GM23338 (cell line): ENCODE measurements around the gene URM1. TPM values are rescaled to one million over a fixed set of nuclear protein-coding genes. Genes with fewer than 3 reads are reported as not detected.

Experiments used
- ATAC-seq: fragments of 200-7000 bp; cut with Tn5 transposase; 3 replicates; pipeline ENCODE4 v1.9.1; 2020
- DNase-seq: peaks from one replicate; pipeline ENCODE4 v3.0.0-alpha.2; 2015; ENCODE audit warnings: low spot score
- H2AFZ ChIP-seq: fragments of 200-600 bp; sonication (generic); 2 replicates; pipeline ENCODE4 v1.8.0; 2016; ENCODE audit warnings: antibody characterized with exemption, mild to moderate bottlenecking, moderate library complexity
- H3F3A ChIP-seq: fragments of 200-600 bp; sonication (generic); replicated peaks from 2 replicates; pipeline ENCODE4 v1.8.0; 2017; ENCODE audit warnings: antibody characterized with exemption, mixed run types, low read depth
- H3K27ac ChIP-seq: fragments of 200-600 bp; sonication (generic); 2 replicates; pipeline ENCODE4 v1.6.1; 2016; ENCODE audit warnings: low read depth
- H3K27me3 ChIP-seq: fragments of 200-600 bp; sonication (generic); 2 replicates; pipeline ENCODE4 v1.8.0; 2016; ENCODE audit warnings: mild to moderate bottlenecking, mixed run types, moderate library complexity; ENCODE audit not compliant: insufficient read depth
- H3K36me3 ChIP-seq: fragments of 200-600 bp; sonication (generic); 2 replicates; pipeline ENCODE4 v1.8.0; 2016; ENCODE audit warnings: mild to moderate bottlenecking; ENCODE audit not compliant: insufficient read depth
- H3K4me1 ChIP-seq: fragments of 200-600 bp; sonication (generic); 2 replicates; pipeline ENCODE4 v1.8.0; 2016; ENCODE audit warnings: mild to moderate bottlenecking, moderate library complexity; ENCODE audit not compliant: insufficient read depth
- H3K4me2 ChIP-seq: fragments of 200-600 bp; sonication (generic); 2 replicates; pipeline ENCODE4 v1.7.1; 2017; ENCODE audit warnings: mixed run types
- H3K4me3 ChIP-seq: fragments of 200-600 bp; sonication (generic); 2 replicates; pipeline ENCODE4 v1.6.1; 2016; ENCODE audit warnings: mixed run types
- H3K79me2 ChIP-seq: fragments of 200-600 bp; sonication (generic); replicated peaks from 2 replicates; pipeline ENCODE4 v1.8.0; 2017; ENCODE audit warnings: mild to moderate bottlenecking; ENCODE audit not compliant: insufficient read depth
- H3K9me2 ChIP-seq: fragments of 200-600 bp; sonication (generic); 2 replicates; pipeline ENCODE4 v1.8.0; 2017; ENCODE audit not compliant: insufficient read depth
- H4K20me1 ChIP-seq: fragments of 200-600 bp; sonication (generic); replicated peaks from 2 replicates; pipeline ENCODE4 v1.8.0; 2017; ENCODE audit warnings: mild to moderate bottlenecking; ENCODE audit not compliant: insufficient read depth
- H3K27ac Mint-ChIP-seq: 2 replicates; pipeline ENCODE4 v1.8.0; 2020; ENCODE audit warnings: inconsistent platforms, mild to moderate bottlenecking, moderate library complexity, mixed read lengths
- H3K27me3 Mint-ChIP-seq: 3 replicates; pipeline ENCODE4 v1.8.0; 2022; ENCODE audit warnings: low read depth, mild to moderate bottlenecking, moderate library complexity, mixed read lengths, inconsistent platforms; ENCODE audit not compliant: insufficient read depth, poor library complexity
- H3K36me3 Mint-ChIP-seq: 3 replicates; pipeline ENCODE4 v1.8.0; 2021; ENCODE audit warnings: low read depth, mild to moderate bottlenecking, inconsistent platforms, moderate library complexity, mixed read lengths
- H3K4me1 Mint-ChIP-seq: 3 replicates; pipeline ENCODE4 v1.8.0; 2020; ENCODE audit warnings: mild to moderate bottlenecking, inconsistent platforms, mixed read lengths
- H3K4me3 Mint-ChIP-seq: 3 replicates; pipeline ENCODE4 v1.8.0; 2021; ENCODE audit warnings: moderate library complexity, mild to moderate bottlenecking, inconsistent platforms, mixed read lengths
- H3K9me3 Mint-ChIP-seq: 3 replicates; pipeline ENCODE4 v1.8.0; 2020; ENCODE audit warnings: moderate library complexity, mild to moderate bottlenecking, inconsistent platforms, mixed read lengths
- CREB1 ChIP-seq: fragments of 250-450 bp; sonication (Bioruptor Pico); IDR thresholded peaks from 2 replicates; pipeline ENCODE4 v1.5.0; 2020; ENCODE audit warnings: low read depth, mild to moderate bottlenecking, moderate library complexity
- JUNB ChIP-seq: IDR thresholded peaks from one replicate; pipeline ENCODE4 v1.6.1; 2016; ENCODE audit warnings: antibody characterized with exemption; ENCODE audit not compliant: unreplicated experiment
- polyA plus RNA-seq: library from polyadenylated mRNA; unstranded; fragments of >200 nt; fragmentation: Nextera tagmentation; extraction: Ambion mirVana; gene quantifications from 2 replicates; pipeline ENCODE4 v1.2.1, GENCODE V29; 2016
- total RNA-seq: library from RNA; depleted of rRNA; stranded (reverse); fragments of >200 nt; shearing (Covaris generic); gene quantifications from 2 replicates; pipeline ENCODE4 v1.2.3, GENCODE V29; 2014
- TF ChIP-seq, protein P1 (sequence below): IDR thresholded peaks from one replicate; pipeline ENCODE4 v1.6.1; 2018; ENCODE audit warnings: antibody characterized with exemption; ENCODE audit not compliant: unreplicated experiment
- TF ChIP-seq, protein P2 (sequence below): IDR thresholded peaks from 2 replicates; pipeline ENCODE4 v1.6.1; 2016; ENCODE audit warnings: antibody characterized with exemption
- TF ChIP-seq, protein P3 (sequence below), 2 experiments: fragments of 200-600 bp in 1 of 2; sonication (generic) in 1 of 2; conservative IDR thresholded peaks; 2 replicates each; pipeline versions ENCODE4 v1.5.1 to v1.6.1; 2016 to 2017; ENCODE audit warnings: antibody characterized with exemption in 2 of 2, low read depth in 2 of 2, mild to moderate bottlenecking in 2 of 2, moderate library complexity in 1 of 2
- TF ChIP-seq, protein P4 (sequence below): fragments of 250-450 bp; sonication (Bioruptor Pico); IDR thresholded peaks from 2 replicates; pipeline ENCODE4 v1.5.0; 2020; ENCODE audit warnings: mild to moderate bottlenecking, moderate library complexity

URM1 gene
- total and polyA plus RNA-seq, 2 experiments from 2014 or later: 28.6 to 47.8 TPM

DNA sequence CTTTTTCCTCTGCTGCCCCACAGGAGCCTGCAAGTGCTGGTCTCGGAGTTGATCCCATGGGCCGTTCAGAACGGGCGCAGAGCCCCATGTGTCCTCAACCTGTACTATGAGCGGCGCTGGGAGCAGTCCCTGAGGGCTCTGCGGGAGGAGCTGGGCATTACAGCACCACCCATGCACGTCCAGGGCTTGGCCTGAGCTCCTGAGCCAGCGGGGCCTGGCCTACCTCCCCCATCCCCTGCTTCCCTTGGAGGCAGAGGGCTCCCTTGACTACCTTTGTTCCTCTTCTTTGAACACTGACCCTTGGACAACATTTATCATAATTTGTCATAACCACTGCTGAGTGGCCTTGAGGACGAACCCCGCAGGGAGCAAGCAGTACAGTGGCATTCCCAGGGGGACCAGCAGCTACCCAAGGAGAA, 37.7 kb upstream of the URM1 start:
- Histone ChIP-seq H3K36me3 (no peaks in the 10 kb centered on the region), H3K27me3 (no peaks in the 10 kb centered on the region), H3K79me2 (no peaks in the 10 kb centered on the region), H3K4me1 (no peaks in the 10 kb centered on the region), H3K27ac (no peak overlapping the region), H3K4me3 (no peak overlapping the region), H3K4me2 (no peak overlapping the region), H3K9me2 (no peaks in the 10 kb centered on the region), H4K20me1 (no peaks in the 10 kb centered on the region), H3F3A (no peaks in the 10 kb centered on the region), H2AFZ (no peak overlapping the region)
- ATAC-seq (no peak), DNase-seq (no peak)
- H3K27ac Mint-ChIP-seq: no peak overlapping the region
- peaks cover 7% of the 10 kb centered on the region for H3K27me3 Mint-ChIP-seq
- H3K4me1 Mint-ChIP-seq: no peaks in the 10 kb centered on the region
- no peak overlapping the region for H3K4me3 Mint-ChIP-seq
- no peaks in the 10 kb centered on the region for H3K9me3 Mint-ChIP-seq
- H3K36me3 Mint-ChIP-seq: peaks cover 2% of the 10 kb centered on the region; the same call in 1 of the 3 replicates
- TF ChIP-seq, protein P1, sequence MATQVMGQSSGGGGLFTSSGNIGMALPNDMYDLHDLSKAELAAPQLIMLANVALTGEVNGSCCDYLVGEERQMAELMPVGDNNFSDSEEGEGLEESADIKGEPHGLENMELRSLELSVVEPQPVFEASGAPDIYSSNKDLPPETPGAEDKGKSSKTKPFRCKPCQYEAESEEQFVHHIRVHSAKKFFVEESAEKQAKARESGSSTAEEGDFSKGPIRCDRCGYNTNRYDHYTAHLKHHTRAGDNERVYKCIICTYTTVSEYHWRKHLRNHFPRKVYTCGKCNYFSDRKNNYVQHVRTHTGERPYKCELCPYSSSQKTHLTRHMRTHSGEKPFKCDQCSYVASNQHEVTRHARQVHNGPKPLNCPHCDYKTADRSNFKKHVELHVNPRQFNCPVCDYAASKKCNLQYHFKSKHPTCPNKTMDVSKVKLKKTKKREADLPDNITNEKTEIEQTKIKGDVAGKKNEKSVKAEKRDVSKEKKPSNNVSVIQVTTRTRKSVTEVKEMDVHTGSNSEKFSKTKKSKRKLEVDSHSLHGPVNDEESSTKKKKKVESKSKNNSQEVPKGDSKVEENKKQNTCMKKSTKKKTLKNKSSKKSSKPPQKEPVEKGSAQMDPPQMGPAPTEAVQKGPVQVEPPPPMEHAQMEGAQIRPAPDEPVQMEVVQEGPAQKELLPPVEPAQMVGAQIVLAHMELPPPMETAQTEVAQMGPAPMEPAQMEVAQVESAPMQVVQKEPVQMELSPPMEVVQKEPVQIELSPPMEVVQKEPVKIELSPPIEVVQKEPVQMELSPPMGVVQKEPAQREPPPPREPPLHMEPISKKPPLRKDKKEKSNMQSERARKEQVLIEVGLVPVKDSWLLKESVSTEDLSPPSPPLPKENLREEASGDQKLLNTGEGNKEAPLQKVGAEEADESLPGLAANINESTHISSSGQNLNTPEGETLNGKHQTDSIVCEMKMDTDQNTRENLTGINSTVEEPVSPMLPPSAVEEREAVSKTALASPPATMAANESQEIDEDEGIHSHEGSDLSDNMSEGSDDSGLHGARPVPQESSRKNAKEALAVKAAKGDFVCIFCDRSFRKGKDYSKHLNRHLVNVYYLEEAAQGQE: no peak
- TF ChIP-seq CREB1 (CRISPR knock-in tag) (no peak), JUNB (no peak)
- TF ChIP-seq, protein P2, sequence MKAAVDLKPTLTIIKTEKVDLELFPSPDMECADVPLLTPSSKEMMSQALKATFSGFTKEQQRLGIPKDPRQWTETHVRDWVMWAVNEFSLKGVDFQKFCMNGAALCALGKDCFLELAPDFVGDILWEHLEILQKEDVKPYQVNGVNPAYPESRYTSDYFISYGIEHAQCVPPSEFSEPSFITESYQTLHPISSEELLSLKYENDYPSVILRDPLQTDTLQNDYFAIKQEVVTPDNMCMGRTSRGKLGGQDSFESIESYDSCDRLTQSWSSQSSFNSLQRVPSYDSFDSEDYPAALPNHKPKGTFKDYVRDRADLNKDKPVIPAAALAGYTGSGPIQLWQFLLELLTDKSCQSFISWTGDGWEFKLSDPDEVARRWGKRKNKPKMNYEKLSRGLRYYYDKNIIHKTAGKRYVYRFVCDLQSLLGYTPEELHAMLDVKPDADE: no peak
- TF ChIP-seq, protein P3, sequence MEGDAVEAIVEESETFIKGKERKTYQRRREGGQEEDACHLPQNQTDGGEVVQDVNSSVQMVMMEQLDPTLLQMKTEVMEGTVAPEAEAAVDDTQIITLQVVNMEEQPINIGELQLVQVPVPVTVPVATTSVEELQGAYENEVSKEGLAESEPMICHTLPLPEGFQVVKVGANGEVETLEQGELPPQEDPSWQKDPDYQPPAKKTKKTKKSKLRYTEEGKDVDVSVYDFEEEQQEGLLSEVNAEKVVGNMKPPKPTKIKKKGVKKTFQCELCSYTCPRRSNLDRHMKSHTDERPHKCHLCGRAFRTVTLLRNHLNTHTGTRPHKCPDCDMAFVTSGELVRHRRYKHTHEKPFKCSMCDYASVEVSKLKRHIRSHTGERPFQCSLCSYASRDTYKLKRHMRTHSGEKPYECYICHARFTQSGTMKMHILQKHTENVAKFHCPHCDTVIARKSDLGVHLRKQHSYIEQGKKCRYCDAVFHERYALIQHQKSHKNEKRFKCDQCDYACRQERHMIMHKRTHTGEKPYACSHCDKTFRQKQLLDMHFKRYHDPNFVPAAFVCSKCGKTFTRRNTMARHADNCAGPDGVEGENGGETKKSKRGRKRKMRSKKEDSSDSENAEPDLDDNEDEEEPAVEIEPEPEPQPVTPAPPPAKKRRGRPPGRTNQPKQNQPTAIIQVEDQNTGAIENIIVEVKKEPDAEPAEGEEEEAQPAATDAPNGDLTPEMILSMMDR (conservative IDR thresholded peaks at IDR 0.05; ENCODE audit: low read depth in 2 of 2): no peak
- TF ChIP-seq, protein P4, sequence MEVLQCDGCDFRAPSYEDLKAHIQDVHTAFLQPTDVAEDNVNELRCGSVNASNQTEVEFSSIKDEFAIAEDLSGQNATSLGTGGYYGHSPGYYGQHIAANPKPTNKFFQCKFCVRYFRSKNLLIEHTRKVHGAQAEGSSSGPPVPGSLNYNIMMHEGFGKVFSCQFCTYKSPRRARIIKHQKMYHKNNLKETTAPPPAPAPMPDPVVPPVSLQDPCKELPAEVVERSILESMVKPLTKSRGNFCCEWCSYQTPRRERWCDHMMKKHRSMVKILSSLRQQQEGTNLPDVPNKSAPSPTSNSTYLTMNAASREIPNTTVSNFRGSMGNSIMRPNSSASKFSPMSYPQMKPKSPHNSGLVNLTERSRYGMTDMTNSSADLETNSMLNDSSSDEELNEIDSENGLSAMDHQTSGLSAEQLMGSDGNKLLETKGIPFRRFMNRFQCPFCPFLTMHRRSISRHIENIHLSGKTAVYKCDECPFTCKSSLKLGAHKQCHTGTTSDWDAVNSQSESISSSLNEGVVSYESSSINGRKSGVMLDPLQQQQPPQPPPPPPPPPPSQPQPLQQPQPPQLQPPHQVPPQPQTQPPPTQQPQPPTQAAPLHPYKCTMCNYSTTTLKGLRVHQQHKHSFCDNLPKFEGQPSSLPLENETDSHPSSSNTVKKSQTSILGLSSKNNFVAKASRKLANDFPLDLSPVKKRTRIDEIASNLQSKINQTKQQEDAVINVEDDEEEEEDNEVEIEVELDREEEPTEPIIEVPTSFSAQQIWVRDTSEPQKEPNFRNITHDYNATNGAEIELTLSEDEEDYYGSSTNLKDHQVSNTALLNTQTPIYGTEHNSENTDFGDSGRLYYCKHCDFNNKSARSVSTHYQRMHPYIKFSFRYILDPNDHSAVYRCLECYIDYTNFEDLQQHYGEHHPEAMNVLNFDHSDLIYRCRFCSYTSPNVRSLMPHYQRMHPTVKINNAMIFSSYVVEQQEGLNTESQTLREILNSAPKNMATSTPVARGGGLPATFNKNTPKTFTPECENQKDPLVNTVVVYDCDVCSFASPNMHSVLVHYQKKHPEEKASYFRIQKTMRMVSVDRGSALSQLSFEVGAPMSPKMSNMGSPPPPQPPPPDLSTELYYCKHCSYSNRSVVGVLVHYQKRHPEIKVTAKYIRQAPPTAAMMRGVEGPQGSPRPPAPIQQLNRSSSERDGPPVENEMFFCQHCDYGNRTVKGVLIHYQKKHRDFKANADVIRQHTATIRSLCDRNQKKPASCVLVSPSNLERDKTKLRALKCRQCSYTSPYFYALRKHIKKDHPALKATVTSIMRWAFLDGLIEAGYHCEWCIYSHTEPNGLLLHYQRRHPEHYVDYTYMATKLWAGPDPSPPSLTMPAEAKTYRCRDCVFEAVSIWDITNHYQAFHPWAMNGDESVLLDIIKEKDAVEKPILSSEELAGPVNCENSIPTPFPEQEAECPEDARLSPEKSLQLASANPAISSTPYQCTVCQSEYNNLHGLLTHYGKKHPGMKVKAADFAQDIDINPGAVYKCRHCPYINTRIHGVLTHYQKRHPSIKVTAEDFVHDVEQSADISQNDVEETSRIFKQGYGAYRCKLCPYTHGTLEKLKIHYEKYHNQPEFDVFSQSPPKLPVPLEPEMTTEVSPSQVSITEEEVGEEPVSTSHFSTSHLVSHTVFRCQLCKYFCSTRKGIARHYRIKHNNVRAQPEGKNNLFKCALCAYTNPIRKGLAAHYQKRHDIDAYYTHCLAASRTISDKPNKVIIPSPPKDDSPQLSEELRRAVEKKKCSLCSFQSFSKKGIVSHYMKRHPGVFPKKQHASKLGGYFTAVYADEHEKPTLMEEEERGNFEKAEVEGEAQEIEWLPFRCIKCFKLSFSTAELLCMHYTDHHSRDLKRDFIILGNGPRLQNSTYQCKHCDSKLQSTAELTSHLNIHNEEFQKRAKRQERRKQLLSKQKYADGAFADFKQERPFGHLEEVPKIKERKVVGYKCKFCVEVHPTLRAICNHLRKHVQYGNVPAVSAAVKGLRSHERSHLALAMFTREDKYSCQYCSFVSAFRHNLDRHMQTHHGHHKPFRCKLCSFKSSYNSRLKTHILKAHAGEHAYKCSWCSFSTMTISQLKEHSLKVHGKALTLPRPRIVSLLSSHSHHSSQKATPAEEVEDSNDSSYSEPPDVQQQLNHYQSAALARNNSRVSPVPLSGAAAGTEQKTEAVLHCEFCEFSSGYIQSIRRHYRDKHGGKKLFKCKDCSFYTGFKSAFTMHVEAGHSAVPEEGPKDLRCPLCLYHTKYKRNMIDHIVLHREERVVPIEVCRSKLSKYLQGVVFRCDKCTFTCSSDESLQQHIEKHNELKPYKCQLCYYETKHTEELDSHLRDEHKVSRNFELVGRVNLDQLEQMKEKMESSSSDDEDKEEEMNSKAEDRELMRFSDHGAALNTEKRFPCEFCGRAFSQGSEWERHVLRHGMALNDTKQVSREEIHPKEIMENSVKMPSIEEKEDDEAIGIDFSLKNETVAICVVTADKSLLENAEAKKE (CRISPR knock-in tag): no peak
